Measurements from ENCODE around the gene ICA1.

ICA1 gene

GRCh38 chr7:8176370-8177081, 85.4 kb downstream of the ICA1 start:
- H2AFZ ChIP-seq (ENCODE audit: low read length), result peak overlapping the region; percentile 53
- H3K27me3 ChIP-seq (ENCODE audit: insufficient read depth, low read length, poor library complexity, severe bottlenecking), result no peaks in the 10 kb centered on the region

DNA sequence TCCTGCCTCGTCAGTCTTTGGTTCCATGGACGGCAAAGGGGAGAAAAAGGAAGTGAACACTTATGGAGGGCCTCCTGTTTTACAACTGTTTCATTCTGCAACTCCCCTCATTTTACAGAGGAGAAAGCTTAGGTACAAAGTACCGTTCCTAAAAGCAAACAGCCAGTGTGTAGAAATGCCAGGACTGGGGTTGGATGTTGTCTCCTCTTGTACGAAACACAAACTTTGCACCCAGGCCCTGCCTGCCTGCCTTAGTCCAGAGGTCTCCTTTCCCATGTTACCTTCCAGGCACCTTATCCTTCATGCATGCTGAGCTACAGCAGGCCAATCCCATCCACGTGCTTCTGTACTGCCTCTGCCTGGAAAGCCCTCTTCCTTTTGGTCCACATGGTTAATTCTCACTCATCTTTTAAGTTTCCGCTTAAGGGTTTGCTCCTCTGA, 86.0 kb downstream of the ICA1 start:
- Histone ChIP-seq H3K4me2 (ENCODE audit: low read depth, low read length, poor library complexity, severe bottlenecking) (peak overlapping the region; percentile 72), H3K9me3 (ENCODE audit: insufficient read depth, low read depth, low read length) (no peaks in the 10 kb centered on the region), H3K27me3 (ENCODE audit: insufficient read depth, low read length, poor library complexity, severe bottlenecking) (no peaks in the 10 kb centered on the region), H2AFZ (ENCODE audit: low read length) (no peak overlapping the region), H3F3A (ENCODE audit: low read depth) (peaks cover 19% of the 10 kb centered on the region), H3K4me3 (ENCODE audit: low read length, poor library complexity, severe bottlenecking) (peak overlapping the region; percentile 18), H3K36me3 (ENCODE audit: insufficient read depth, low read length) (no peaks in the 10 kb centered on the region), H4K20me1 (ENCODE audit: insufficient read depth, low read length, poor library complexity, severe bottlenecking) (no peaks in the 10 kb centered on the region), H3K9me2 (replicated peaks; ENCODE audit: low read depth, low read length) (no peaks in the 10 kb centered on the region), H3K9ac (ENCODE audit: low read depth, low read length, poor library complexity, severe bottlenecking) (peak overlapping the region; percentile 70), H3K79me2 (ENCODE audit: insufficient read depth, low read length) (no peaks in the 10 kb centered on the region), H3K4me1 (ENCODE audit: insufficient read depth, low read length, poor library complexity, severe bottlenecking) (peaks cover 55% of the 10 kb centered on the region)
- TF ChIP-seq EZH2phosphoT487 (IDR thresholded peaks at IDR 0.05; ENCODE audit: borderline replicate concordance), result no peak
- TF ChIP-seq, protein P1, sequence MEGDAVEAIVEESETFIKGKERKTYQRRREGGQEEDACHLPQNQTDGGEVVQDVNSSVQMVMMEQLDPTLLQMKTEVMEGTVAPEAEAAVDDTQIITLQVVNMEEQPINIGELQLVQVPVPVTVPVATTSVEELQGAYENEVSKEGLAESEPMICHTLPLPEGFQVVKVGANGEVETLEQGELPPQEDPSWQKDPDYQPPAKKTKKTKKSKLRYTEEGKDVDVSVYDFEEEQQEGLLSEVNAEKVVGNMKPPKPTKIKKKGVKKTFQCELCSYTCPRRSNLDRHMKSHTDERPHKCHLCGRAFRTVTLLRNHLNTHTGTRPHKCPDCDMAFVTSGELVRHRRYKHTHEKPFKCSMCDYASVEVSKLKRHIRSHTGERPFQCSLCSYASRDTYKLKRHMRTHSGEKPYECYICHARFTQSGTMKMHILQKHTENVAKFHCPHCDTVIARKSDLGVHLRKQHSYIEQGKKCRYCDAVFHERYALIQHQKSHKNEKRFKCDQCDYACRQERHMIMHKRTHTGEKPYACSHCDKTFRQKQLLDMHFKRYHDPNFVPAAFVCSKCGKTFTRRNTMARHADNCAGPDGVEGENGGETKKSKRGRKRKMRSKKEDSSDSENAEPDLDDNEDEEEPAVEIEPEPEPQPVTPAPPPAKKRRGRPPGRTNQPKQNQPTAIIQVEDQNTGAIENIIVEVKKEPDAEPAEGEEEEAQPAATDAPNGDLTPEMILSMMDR (conservative IDR thresholded peaks at IDR 0.05; ENCODE audit: low read length), result no peak

More at GRCh38 chr7:8176370-8177081, 85.4 kb downstream of the ICA1 start:
- peaks cover 19% of the 10 kb centered on the region for H3F3A ChIP-seq (ENCODE audit: low read depth)
- H3K9me2 ChIP-seq (replicated peaks; ENCODE audit: low read depth, low read length), result no peaks in the 10 kb centered on the region
- peak overlapping the region; percentile 70 for H3K9ac ChIP-seq (ENCODE audit: low read depth, low read length, poor library complexity, severe bottlenecking)
- no peaks in the 10 kb centered on the region for H4K20me1 ChIP-seq (ENCODE audit: insufficient read depth, low read length, poor library complexity, severe bottlenecking)
- H3K4me2 ChIP-seq (ENCODE audit: low read depth, low read length, poor library complexity, severe bottlenecking), result peak overlapping the region; percentile 72
- H3K36me3 ChIP-seq (ENCODE audit: insufficient read depth, low read length), result no peaks in the 10 kb centered on the region
- H3K9me3 ChIP-seq (ENCODE audit: insufficient read depth, low read depth, low read length), result no peaks in the 10 kb centered on the region
- H3K4me3 ChIP-seq (ENCODE audit: low read length, poor library complexity, severe bottlenecking), result peak overlapping the region; percentile 54
- H3K4me1 ChIP-seq (ENCODE audit: insufficient read depth, low read length, poor library complexity, severe bottlenecking), result peaks cover 55% of the 10 kb centered on the region
- no peaks in the 10 kb centered on the region for H3K79me2 ChIP-seq (ENCODE audit: insufficient read depth, low read length)
- TF ChIP-seq, protein P1 (conservative IDR thresholded peaks at IDR 0.05; ENCODE audit: low read length), result no peak
- TF ChIP-seq EZH2phosphoT487 (IDR thresholded peaks at IDR 0.05; ENCODE audit: borderline replicate concordance), result no peak

GRCh38 chr7:8172372-8173354, 89.3 kb downstream of the ICA1 start:
- Histone ChIP-seq H3K4me3 (ENCODE audit: low read length, poor library complexity, severe bottlenecking) (no peak overlapping the region), H4K20me1 (ENCODE audit: insufficient read depth, low read length, poor library complexity, severe bottlenecking) (no peaks in the 10 kb centered on the region), H3K4me2 (ENCODE audit: low read depth, low read length, poor library complexity, severe bottlenecking) (no peak overlapping the region), H3K79me2 (ENCODE audit: insufficient read depth, low read length) (no peaks in the 10 kb centered on the region), H3K9me3 (ENCODE audit: insufficient read depth, low read depth, low read length) (no peaks in the 10 kb centered on the region), H2AFZ (ENCODE audit: low read length) (no peak overlapping the region), H3K4me1 (ENCODE audit: insufficient read depth, low read length, poor library complexity, severe bottlenecking) (peaks cover 51% of the 10 kb centered on the region), H3F3A (ENCODE audit: low read depth) (peaks cover 19% of the 10 kb centered on the region), H3K9me2 (replicated peaks; ENCODE audit: low read depth, low read length) (no peaks in the 10 kb centered on the region), H3K36me3 (ENCODE audit: insufficient read depth, low read length) (no peaks in the 10 kb centered on the region), H3K27me3 (ENCODE audit: insufficient read depth, low read length, poor library complexity, severe bottlenecking) (no peaks in the 10 kb centered on the region), H3K9ac (ENCODE audit: low read depth, low read length, poor library complexity, severe bottlenecking) (no peak overlapping the region)
- no peak for TF ChIP-seq EZH2phosphoT487 (IDR thresholded peaks at IDR 0.05; ENCODE audit: borderline replicate concordance)
